HUDEP-2 (cell line): ENCODE measurements around the gene OR4K17.
A peak's percentile ranks its signal among the peaks of the same experiment; 100 is the strongest.
"Not testable (repeated sequence)": the region's sequence is repeated elsewhere in the genome, so short reads cannot be mapped to it uniquely, and the experiment has no call there.

Experiments
- DNase-seq, 76 experiments: peaks; one replicate each; lab custom pipeline; 2025; ENCODE audit not compliant: unreplicated experiment in 76 of 76; lab: John Stamatoyannopoulos, UW

Gene OR4K17

DNA sequence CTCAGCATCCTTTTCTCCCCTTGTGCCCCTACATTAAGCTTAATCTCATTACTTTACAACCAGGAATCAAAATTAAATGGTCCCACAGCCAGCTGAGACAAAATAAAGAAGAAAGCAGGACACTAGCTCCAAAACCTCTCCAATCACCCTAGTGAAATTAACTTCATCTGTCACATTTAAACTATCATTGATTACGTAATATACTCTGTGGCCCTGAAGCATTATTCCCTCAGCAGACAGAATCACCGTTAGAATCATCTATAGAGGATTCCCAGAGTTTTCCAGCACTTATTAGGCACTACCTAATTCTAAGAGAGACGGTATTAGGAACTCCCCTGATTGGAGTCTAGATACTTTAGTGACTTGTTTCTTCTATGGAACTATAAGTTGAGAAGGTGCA is at the start of gene OR4K17:
OR4K17 (plus strand) TSS at position 302 of the 400 bp plus-strand sequence. CDS start 6,761 bp downstream, outside the sequence.
- no peak for DNase-seq

DNA sequence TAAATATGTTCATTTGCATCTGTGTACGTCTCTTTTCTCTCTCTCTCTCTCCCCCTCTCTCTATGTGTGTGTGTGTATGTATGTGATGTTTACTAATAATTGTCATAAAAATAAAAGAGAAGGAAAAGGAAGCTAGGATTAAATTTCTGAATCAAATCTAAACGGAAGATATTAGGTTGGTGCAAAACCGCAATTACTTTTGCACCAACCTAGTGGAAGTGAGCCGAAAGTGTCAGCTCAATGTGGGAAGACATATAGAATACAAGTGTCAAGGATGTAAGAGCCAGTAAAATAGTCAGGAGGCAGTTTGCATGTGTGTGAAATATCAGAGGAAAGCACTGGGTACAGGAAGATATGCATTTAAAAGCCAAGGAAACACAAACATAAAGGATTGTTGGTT is 18.5 kb upstream of the OR4K17 start:
- no peak for DNase-seq

DNA sequence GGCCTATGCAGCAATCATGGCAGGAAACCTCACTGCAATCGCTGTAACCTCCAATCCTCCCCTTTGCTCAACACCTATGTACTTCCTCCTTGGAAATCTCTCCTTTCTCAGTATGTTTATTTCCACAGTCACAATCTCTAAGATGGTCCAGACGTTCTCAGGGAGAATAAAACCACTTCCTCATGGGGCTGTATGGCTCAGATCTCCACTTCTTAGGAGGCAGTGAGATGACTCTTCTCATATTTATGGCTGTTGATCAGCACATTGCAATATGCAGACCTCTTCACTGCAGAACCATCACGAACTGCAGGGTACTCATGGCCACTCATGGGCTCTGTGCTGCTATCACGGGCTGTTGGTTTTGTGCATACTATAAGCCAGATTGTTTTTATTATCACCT is 17.1 kb upstream of the OR4K17 start:
- DNase-seq: no peak

DNA sequence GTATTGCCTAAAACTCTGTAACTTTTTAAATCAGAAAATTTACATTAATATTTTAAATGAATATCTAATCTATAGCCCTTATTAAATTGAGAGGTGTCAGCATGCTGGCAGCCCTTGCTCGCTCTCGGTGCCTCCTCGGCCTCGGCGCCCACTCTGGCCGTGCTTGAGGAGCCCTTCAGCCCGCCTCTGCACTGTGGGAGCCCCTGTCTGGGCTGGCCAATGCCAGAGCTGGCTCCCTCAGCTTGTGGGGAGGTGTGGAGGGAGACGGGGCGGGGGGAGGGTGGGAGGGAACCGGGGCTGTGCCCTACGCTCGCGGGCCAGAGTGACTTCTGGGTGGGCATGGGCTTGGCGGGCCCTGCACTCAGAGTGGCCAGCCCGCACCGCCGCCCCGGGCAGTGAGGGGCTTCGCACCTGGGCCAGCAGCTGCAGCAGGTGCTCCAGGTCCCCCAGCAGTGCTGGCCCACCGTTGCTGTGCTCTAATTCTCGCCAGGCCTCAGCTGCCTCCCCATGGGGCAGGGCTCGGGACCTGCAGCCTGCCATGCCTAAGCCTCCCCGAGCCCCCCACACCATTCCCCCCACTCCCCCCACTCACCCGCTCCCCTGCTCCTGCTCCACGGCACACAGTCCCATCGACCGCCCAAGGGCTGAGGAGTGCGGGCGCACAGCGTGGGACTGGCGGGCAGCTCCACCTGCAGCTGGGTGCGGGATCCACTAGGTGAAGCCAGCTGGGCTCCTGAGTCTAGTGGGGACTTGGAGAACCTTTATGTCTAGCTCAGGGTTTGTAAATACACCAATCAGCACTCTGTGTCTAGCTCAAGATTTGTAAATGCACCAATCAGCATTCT is 11.4 kb upstream of the OR4K17 start:
- not testable (repeated sequence) for DNase-seq

GRCh38 chr14:20112321-20112720 is 1.8 kb downstream of the OR4K17 start:
- no peak for DNase-seq

GRCh38 chr14:20116748-20117147 is 6.2 kb downstream of the OR4K17 start:
- DNase-seq: peak in 5 of 76 experiments; percentile 3 to 12 (median 3)

GRCh38 chr14:20118795-20119194 is 8.3 kb downstream of the OR4K17 start:
- DNase-seq: peak in 1 of 76 experiments; percentile 0

DNA sequence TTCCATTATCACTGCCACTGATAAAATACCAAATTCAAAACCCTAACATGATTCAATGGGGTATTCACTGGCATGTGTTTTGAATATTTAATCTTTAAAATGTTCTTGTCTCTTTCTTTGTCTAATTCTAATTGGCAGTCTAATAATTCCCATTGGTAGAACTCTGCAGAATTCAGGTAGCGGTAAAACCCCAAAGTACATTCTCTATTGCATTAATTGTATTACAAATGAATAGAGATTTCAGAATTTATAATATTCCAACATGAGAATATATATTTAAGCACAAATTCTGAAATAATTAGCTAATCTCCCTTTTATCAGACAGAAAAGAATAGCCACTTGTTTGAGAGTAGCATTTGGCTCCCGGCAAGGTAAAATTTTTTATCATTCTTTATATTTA is 28.0 kb downstream of the OR4K17 start, which contains the start of gene OR4N5:
OR4N5 (plus strand) TSS at position 301 of the 400 bp plus-strand sequence. CDS start 4,916 bp downstream, outside the sequence.
- no peak for DNase-seq

DNA sequence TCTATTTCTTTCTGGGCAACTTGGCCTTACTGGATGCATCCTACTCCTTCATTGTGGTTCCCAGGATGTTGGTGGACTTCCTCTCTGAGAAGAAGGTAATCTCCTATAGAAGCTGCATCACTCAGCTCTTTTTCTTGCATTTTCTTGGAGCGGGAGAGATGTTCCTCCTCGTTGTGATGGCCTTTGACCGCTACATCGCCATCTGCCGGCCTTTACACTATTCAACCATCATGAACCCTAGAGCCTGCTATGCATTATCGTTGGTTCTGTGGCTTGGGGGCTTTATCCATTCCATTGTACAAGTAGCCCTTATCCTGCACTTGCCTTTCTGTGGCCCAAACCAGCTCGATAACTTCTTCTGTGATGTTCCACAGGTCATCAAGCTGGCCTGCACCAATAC is 33.4 kb downstream of the OR4K17 start:
- peak in 5 of 76 experiments; percentile 1 to 22 (median 1) for DNase-seq

- no peak for DNase-seq
These were observed 34.3 kb downstream of the OR4K17 start for GRCh38 chr14:20144820-20145219.

GRCh38 chr14:20164462-20164861 is 53.9 kb downstream of the OR4K17 start:
- DNase-seq: no peak

DNA sequence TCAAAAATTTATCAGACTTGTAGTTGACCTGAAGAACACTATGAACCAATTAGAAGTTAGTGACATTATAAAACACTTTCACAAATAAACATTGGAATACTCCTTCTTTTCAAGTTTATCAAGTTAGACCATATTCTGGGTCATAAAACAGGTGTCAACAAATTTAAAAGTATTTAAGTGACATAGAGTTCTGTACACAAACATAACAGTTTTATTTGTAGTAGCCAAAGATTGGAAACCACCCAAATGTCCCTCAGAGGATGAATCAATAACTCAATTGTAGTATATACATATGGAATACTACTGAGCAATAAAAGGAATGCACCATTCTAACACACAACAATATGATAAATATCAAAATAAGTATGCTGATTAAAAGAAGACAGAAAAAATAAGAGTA is 56.6 kb downstream of the OR4K17 start:
- DNase-seq: no peak

DNA sequence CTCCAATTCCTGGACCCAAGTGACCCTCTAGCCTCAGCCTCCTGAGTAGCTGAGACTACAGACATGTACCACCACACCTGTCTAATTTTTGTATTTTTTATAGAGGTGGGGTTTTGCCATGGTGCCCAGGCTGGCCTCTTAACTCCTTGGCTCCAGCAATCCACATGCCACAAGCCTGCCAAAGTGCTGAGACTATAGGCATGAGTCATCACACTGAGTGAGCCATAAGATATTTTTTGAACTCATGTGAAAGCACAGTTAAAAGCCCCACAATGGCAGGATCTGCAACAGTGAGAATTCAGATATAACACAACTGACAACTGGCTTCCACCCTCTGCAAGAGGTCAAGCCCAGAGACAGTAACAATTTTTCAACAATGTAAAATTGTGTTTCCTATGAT is 59.3 kb downstream of the OR4K17 start:
- DNase-seq: peak in 43 of 76 experiments; percentile 2 to 63 (median 18)
